OCI-LY3 (cell line): ENCODE data around the gene OR5B17.

Experiments used
- H2AFZ ChIP-seq: fragments of 200-600, 300-600 bp; shearing (Covaris generic); 2 replicates; pipeline ENCODE4 v1.6.0; 2014; ENCODE audit warnings: antibody characterized with exemption, low read depth, low read length
- H3K27ac ChIP-seq: fragments of 200-600, 300-600 bp; sonication (generic); 2 replicates; pipeline ENCODE4 v1.5.1; 2014; ENCODE audit warnings: mild to moderate bottlenecking, low read length, moderate library complexity, mixed read lengths
- H3K27me3 ChIP-seq: fragments of 200-600, 300-600 bp; sonication (generic); 2 replicates; pipeline ENCODE4 v1.6.1; 2014; ENCODE audit warnings: low read depth, low read length, mixed read lengths
- H3K36me3 ChIP-seq: fragments of 200-600, 300-600 bp; sonication (generic); replicated peaks from 2 replicates; pipeline ENCODE3; 2014; ENCODE audit warnings: low read depth, low read length, mixed read lengths
- H3K4me1 ChIP-seq: fragments of 300-600, 200-600 bp; sonication (generic); 2 replicates; pipeline ENCODE4 v1.6.1; 2014; ENCODE audit warnings: low read length, mixed read lengths
- H3K4me2 ChIP-seq: fragments of 200-600, 300-600 bp; sonication (generic); 2 replicates; pipeline ENCODE4 v1.6.1; 2014; ENCODE audit warnings: low read length, mixed read lengths
- H3K4me3 ChIP-seq: fragments of 300-600, 200-600 bp; sonication (generic); 2 replicates; pipeline ENCODE4 v1.5.1; 2014; ENCODE audit warnings: antibody characterized with exemption, mild to moderate bottlenecking, low read length, moderate library complexity
- H3K79me2 ChIP-seq: fragments of 300-600, 200-600 bp; shearing (Covaris generic); 2 replicates; pipeline ENCODE4 v1.6.1; 2014; ENCODE audit warnings: mild to moderate bottlenecking, low read length, mixed read lengths
- H3K9ac ChIP-seq: fragments of 300-600, 200-600 bp; shearing (Covaris generic); 2 replicates; pipeline ENCODE4 v1.6.0; 2014; ENCODE audit warnings: mild to moderate bottlenecking, low read length, moderate library complexity
- H3K9me3 ChIP-seq: fragments of 200-600, 300-600 bp; shearing (Covaris generic); 2 replicates; pipeline ENCODE4 v1.6.1; 2014; ENCODE audit warnings: low read length, mixed read lengths; ENCODE audit not compliant: insufficient read depth
- H4K20me1 ChIP-seq: fragments of 200-600, 300-600 bp; sonication (generic); 2 replicates; pipeline ENCODE4 v1.6.1; 2016; ENCODE audit warnings: low read length, mixed read lengths; ENCODE audit not compliant: insufficient read depth
- EZH2phosphoT487 ChIP-seq: fragments of 200-600 bp; shearing (Covaris generic); IDR thresholded peaks from 2 replicates; pipeline ENCODE4 v1.6.1; 2018; ENCODE audit warnings: antibody characterized with exemption, mixed run types, low read depth
- TF ChIP-seq, protein P1 (sequence below): fragments of 200-600, 300-600 bp; sonication (generic); IDR thresholded peaks from 2 replicates; pipeline ENCODE4 v1.5.1; 2014; ENCODE audit warnings: antibody characterized with exemption, low read length, low read depth

Gene OR5B17

DNA sequence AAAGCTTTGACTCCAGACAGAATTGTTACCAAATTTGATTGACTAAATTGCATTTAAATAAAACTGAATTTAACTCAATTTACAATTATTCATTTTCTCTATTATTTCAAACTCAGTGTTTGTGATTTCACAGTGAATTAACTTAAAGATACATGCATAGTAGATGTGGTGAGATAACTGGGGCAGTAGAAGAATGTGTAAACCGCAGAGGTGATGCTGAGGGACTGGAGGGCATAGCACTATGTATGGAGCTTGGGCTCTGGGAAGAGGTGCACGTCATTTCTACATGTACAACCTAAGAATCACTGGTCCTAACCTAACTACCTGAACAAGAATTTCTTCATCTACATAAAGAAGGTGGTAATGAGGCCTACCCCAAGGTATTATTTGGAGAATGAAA is 13.7 kb downstream of the OR5B17 start:
- Histone ChIP-seq H3K9ac (no peak overlapping the region), H3K9me3 (no peaks in the 10 kb centered on the region; the same call in 1 of the 2 replicates), H4K20me1 (no peaks in the 10 kb centered on the region), H3K4me1 (no peaks in the 10 kb centered on the region), H3K27me3 (no peaks in the 10 kb centered on the region), H3K79me2 (no peaks in the 10 kb centered on the region), H3K27ac (no peak overlapping the region), H3K4me2 (no peak overlapping the region), H3K4me3 (no peak overlapping the region), H2AFZ (no peak overlapping the region), H3K36me3 (no peaks in the 10 kb centered on the region)
- TF ChIP-seq, protein P1, sequence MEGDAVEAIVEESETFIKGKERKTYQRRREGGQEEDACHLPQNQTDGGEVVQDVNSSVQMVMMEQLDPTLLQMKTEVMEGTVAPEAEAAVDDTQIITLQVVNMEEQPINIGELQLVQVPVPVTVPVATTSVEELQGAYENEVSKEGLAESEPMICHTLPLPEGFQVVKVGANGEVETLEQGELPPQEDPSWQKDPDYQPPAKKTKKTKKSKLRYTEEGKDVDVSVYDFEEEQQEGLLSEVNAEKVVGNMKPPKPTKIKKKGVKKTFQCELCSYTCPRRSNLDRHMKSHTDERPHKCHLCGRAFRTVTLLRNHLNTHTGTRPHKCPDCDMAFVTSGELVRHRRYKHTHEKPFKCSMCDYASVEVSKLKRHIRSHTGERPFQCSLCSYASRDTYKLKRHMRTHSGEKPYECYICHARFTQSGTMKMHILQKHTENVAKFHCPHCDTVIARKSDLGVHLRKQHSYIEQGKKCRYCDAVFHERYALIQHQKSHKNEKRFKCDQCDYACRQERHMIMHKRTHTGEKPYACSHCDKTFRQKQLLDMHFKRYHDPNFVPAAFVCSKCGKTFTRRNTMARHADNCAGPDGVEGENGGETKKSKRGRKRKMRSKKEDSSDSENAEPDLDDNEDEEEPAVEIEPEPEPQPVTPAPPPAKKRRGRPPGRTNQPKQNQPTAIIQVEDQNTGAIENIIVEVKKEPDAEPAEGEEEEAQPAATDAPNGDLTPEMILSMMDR: no peak
- TF ChIP-seq EZH2phosphoT487: no peak

DNA sequence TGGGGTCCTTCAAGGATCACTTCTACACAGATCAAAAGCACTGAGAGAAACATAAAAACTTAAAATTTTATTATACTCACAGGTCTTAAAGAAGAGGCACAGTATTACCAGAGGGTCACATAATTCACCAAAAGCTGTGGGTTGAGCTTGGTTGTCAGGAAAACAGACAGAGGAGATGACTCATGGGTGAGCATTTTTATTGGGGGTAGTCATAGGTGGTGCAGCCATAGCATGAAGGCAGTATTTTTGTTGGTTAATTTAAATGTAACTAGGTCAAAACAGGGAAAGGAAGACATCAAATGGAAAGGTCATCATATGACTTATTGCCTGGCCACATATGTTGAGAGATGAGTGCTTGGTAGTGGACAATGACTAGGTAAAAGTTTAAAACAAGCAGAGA is 24.2 kb downstream of the OR5B17 start:
- no peaks in the 10 kb centered on the region for H3K27me3 ChIP-seq
- H4K20me1 ChIP-seq: no peaks in the 10 kb centered on the region
- H3K79me2 ChIP-seq: no peaks in the 10 kb centered on the region
- H2AFZ ChIP-seq: no peak overlapping the region
- H3K9me3 ChIP-seq: no peaks in the 10 kb centered on the region
- no peak for TF ChIP-seq EZH2phosphoT487
- TF ChIP-seq, protein P1: no peak
- H3K4me2 ChIP-seq: no peak overlapping the region
- H3K27ac ChIP-seq: no peak overlapping the region
- no peaks in the 10 kb centered on the region for H3K36me3 ChIP-seq
- H3K4me3 ChIP-seq: no peak overlapping the region
- H3K9ac ChIP-seq: no peak overlapping the region
- H3K4me1 ChIP-seq: no peaks in the 10 kb centered on the region

DNA sequence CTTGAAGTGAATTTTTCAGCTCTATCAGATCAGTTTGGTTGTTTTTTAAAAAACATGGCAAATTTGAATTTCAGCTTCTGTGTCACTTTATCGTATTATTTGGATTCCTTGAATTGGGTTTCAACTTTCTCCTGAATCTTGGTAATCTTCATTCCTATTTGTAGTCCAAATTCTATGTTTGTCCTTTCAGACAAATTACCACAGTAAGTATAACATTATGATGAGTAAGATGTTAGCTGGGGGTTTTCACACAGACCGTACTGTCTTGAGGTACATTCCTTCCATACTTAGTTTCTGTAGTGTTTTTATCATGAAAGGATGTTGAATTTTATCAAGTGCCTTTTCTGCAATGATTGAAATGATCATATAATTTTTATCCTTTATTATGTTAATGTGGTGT is 28.0 kb downstream of the OR5B17 start:
- Histone ChIP-seq H3K9ac (no peak overlapping the region), H3K4me3 (no peak overlapping the region), H3K27me3 (no peaks in the 10 kb centered on the region), H3K4me1 (no peaks in the 10 kb centered on the region), H3K36me3 (no peaks in the 10 kb centered on the region), H3K4me2 (no peak overlapping the region), H3K27ac (no peak overlapping the region), H2AFZ (no peak overlapping the region), H4K20me1 (no peaks in the 10 kb centered on the region), H3K79me2 (no peaks in the 10 kb centered on the region), H3K9me3 (no peaks in the 10 kb centered on the region)
- no peak for TF ChIP-seq EZH2phosphoT487
- TF ChIP-seq, protein P1: no peak

DNA sequence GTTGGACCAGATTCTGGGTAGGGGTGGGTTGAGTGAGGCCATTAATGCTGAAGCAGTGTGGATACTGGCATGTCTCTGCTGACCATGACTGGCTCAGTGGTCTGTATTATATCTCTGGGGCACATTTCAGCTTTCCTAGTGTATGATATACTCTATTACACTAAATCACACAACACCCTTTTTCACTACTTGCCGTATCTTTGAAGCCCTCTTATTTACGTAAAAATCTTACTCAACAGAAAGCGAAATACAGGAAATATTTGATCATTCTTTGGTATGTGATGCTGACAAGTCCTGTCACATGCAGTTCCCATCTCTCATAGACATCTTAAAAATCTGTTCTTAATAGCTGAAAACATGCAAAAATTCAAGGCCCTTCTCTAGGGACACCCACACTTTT is 40.3 kb downstream of the OR5B17 start:
- no peaks in the 10 kb centered on the region for H4K20me1 ChIP-seq
- H2AFZ ChIP-seq: no peak overlapping the region
- H3K79me2 ChIP-seq: no peaks in the 10 kb centered on the region
- TF ChIP-seq, protein P1: no peak
- no peak for TF ChIP-seq EZH2phosphoT487
- no peak overlapping the region for H3K4me3 ChIP-seq
- no peaks in the 10 kb centered on the region for H3K36me3 ChIP-seq
- H3K27ac ChIP-seq: no peak overlapping the region
- no peak overlapping the region for H3K9ac ChIP-seq
- 0 out of 2 replicates have a peak, but pooled peaks cover 4% of the 10 kb centered on the region for H3K27me3 ChIP-seq
- H3K9me3 ChIP-seq: no peaks in the 10 kb centered on the region
- H3K4me1 ChIP-seq: peaks cover 11% of the 10 kb centered on the region
- no peak overlapping the region for H3K4me2 ChIP-seq
